H1 (cell line): ENCODE results near the gene NDUFA13. TPM values are rescaled to one million over a fixed set of nuclear protein-coding genes. Genes with fewer than 3 reads are reported as not detected.

ENCODE experiments used
- HDAC6 ChIP-seq: IDR thresholded peaks from one replicate; pipeline ENCODE4 v1.7.1; 2012; ENCODE audit warnings: low read depth, mild to moderate bottlenecking, inconsistent platforms, low read length, moderate library complexity
- POU5F1 ChIP-seq: IDR thresholded peaks from 2 replicates; pipeline ENCODE4 v1.6.1; 2011; ENCODE audit warnings: low read depth, mild to moderate bottlenecking, low read length, moderate library complexity
- RAD21 ChIP-seq, 2 experiments: IDR thresholded peaks in 1 of 2; conservative IDR thresholded peaks in 1 of 2; 2 replicates each; pipeline ENCODE4 v1.6.1; 2011; ENCODE audit warnings: low read depth in 2 of 2, low read length in 2 of 2, improper control_type of control experiment in 1 of 2, inconsistent platforms in 1 of 2, mild to moderate bottlenecking in 1 of 2, moderate library complexity in 1 of 2
- TBP ChIP-seq: IDR thresholded peaks from 2 replicates; pipeline ENCODE4 v1.6.1; 2011; ENCODE audit warnings: low read depth, low read length, improper control_type of control experiment
- polyA plus RNA-seq, 7 experiments: library from polyadenylated mRNA; depleted of rRNA in 3 of 7; stranded (reverse) in 5 of 7; unstranded in 2 of 7; fragments of >200 nt in 5 of 7; fragments of 200-250 nt in 2 of 7; gene quantifications; 1 replicate in 5 of 7; 2 replicates in 1 of 7; 4 replicates in 1 of 7; pipeline versions ENCODE4 v1.2.1 to v1.2.3, GENCODE V29; 2011 to 2013; ENCODE audit warnings: missing spikeins in 2 of 7, mixed read lengths in 2 of 7
- total RNA-seq: library from RNA; stranded (reverse); fragmentation: NEBNext Ultra II Directional; extraction: Animal tissue kit (Norgen Biotek cat#: 25700); gene quantifications from 2 replicates; pipeline ENCODE4 v1.2.1, GENCODE V29; 2021
- TF ChIP-seq, protein P1 (sequence below): fragments of 300-600 bp; sonication (generic); IDR thresholded peaks from 2 replicates; pipeline ENCODE4 v1.7.1; 2012; ENCODE audit warnings: low read length, moderate library complexity, mild to moderate bottlenecking, inconsistent platforms; ENCODE audit not compliant: insufficient replicate concordance
- TF ChIP-seq, protein P2 (sequence below), 3 experiments: IDR thresholded peaks; 1 replicate in 2 of 3; 2 replicates in 1 of 3; pipeline versions ENCODE4 v1.5.1 to v1.6.1; 2011; ENCODE audit warnings: low read length in 3 of 3, mild to moderate bottlenecking in 3 of 3, inconsistent platforms in 2 of 3, low read depth in 1 of 3, moderate library complexity in 1 of 3; ENCODE audit not compliant: insufficient read depth in 1 of 3; ENCODE audit errors: control extremely low read depth in 1 of 3
- TF ChIP-seq, protein P3 (sequence below): IDR thresholded peaks from 2 replicates; pipeline ENCODE4 v1.6.1; 2012; ENCODE audit warnings: inconsistent platforms

The NDUFA13 gene
- total and polyA plus RNA-seq, 2 of the 8 experiments (the other 6 are each of a cell fraction or from before 2014, with no cell fraction given), result 413 to 1,105 TPM

DNA sequence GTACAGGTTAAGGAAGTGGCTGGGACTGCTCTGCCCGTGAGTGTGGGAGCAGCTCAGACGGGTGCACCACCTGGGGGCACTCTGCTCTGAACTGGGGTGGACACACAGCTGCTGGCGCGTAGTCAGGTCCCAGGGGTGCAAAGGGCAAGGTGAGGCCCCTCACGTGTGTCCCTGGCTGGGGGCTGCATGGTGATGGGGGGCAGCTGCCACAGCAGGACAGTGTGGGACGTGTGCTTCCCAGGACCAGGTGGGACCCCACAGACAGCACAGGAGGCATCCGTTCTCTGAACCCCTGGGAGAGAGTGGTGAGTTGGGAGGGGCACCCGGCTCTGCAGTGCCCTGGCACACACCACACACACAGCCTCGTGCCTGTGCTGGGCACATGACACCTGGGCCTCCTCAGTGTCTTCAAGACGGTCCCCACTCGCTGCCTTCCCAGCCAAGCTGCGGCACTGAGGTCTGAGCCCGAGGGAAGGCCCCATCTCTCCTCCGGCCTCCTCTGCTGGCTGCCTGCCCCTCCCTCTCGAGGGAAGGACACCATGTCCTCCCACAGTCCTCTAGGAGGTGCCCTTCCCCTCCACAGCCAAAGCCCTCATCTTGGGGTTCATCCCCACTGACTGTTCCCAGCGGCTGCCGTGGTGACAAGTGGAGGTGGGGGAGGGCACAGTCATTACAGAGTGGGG, 46.8 kb downstream of the NDUFA13 start (continued):
- TF ChIP-seq, protein P1, sequence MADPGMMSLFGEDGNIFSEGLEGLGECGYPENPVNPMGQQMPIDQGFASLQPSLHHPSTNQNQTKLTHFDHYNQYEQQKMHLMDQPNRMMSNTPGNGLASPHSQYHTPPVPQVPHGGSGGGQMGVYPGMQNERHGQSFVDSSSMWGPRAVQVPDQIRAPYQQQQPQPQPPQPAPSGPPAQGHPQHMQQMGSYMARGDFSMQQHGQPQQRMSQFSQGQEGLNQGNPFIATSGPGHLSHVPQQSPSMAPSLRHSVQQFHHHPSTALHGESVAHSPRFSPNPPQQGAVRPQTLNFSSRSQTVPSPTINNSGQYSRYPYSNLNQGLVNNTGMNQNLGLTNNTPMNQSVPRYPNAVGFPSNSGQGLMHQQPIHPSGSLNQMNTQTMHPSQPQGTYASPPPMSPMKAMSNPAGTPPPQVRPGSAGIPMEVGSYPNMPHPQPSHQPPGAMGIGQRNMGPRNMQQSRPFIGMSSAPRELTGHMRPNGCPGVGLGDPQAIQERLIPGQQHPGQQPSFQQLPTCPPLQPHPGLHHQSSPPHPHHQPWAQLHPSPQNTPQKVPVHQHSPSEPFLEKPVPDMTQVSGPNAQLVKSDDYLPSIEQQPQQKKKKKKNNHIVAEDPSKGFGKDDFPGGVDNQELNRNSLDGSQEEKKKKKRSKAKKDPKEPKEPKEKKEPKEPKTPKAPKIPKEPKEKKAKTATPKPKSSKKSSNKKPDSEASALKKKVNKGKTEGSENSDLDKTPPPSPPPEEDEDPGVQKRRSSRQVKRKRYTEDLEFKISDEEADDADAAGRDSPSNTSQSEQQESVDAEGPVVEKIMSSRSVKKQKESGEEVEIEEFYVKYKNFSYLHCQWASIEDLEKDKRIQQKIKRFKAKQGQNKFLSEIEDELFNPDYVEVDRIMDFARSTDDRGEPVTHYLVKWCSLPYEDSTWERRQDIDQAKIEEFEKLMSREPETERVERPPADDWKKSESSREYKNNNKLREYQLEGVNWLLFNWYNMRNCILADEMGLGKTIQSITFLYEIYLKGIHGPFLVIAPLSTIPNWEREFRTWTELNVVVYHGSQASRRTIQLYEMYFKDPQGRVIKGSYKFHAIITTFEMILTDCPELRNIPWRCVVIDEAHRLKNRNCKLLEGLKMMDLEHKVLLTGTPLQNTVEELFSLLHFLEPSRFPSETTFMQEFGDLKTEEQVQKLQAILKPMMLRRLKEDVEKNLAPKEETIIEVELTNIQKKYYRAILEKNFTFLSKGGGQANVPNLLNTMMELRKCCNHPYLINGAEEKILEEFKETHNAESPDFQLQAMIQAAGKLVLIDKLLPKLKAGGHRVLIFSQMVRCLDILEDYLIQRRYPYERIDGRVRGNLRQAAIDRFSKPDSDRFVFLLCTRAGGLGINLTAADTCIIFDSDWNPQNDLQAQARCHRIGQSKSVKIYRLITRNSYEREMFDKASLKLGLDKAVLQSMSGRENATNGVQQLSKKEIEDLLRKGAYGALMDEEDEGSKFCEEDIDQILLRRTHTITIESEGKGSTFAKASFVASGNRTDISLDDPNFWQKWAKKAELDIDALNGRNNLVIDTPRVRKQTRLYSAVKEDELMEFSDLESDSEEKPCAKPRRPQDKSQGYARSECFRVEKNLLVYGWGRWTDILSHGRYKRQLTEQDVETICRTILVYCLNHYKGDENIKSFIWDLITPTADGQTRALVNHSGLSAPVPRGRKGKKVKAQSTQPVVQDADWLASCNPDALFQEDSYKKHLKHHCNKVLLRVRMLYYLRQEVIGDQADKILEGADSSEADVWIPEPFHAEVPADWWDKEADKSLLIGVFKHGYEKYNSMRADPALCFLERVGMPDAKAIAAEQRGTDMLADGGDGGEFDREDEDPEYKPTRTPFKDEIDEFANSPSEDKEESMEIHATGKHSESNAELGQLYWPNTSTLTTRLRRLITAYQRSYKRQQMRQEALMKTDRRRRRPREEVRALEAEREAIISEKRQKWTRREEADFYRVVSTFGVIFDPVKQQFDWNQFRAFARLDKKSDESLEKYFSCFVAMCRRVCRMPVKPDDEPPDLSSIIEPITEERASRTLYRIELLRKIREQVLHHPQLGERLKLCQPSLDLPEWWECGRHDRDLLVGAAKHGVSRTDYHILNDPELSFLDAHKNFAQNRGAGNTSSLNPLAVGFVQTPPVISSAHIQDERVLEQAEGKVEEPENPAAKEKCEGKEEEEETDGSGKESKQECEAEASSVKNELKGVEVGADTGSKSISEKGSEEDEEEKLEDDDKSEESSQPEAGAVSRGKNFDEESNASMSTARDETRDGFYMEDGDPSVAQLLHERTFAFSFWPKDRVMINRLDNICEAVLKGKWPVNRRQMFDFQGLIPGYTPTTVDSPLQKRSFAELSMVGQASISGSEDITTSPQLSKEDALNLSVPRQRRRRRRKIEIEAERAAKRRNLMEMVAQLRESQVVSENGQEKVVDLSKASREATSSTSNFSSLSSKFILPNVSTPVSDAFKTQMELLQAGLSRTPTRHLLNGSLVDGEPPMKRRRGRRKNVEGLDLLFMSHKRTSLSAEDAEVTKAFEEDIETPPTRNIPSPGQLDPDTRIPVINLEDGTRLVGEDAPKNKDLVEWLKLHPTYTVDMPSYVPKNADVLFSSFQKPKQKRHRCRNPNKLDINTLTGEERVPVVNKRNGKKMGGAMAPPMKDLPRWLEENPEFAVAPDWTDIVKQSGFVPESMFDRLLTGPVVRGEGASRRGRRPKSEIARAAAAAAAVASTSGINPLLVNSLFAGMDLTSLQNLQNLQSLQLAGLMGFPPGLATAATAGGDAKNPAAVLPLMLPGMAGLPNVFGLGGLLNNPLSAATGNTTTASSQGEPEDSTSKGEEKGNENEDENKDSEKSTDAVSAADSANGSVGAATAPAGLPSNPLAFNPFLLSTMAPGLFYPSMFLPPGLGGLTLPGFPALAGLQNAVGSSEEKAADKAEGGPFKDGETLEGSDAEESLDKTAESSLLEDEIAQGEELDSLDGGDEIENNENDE, result no peak
- TF ChIP-seq, protein P2, sequence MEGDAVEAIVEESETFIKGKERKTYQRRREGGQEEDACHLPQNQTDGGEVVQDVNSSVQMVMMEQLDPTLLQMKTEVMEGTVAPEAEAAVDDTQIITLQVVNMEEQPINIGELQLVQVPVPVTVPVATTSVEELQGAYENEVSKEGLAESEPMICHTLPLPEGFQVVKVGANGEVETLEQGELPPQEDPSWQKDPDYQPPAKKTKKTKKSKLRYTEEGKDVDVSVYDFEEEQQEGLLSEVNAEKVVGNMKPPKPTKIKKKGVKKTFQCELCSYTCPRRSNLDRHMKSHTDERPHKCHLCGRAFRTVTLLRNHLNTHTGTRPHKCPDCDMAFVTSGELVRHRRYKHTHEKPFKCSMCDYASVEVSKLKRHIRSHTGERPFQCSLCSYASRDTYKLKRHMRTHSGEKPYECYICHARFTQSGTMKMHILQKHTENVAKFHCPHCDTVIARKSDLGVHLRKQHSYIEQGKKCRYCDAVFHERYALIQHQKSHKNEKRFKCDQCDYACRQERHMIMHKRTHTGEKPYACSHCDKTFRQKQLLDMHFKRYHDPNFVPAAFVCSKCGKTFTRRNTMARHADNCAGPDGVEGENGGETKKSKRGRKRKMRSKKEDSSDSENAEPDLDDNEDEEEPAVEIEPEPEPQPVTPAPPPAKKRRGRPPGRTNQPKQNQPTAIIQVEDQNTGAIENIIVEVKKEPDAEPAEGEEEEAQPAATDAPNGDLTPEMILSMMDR (IDR thresholded peaks at IDR 0.05; ENCODE audit: control extremely low read depth in 1 of 3, insufficient read depth in 1 of 3, low read depth in 1 of 3, low read length in 3 of 3), result peak; percentile 48 to 68 (median 62); a peak in 3 of 4 replicates
- TF ChIP-seq, protein P3, sequence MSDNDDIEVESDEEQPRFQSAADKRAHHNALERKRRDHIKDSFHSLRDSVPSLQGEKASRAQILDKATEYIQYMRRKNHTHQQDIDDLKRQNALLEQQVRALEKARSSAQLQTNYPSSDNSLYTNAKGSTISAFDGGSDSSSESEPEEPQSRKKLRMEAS, result no peak
- no peak for TF ChIP-seq TBP
- TF ChIP-seq RAD21 (IDR thresholded peaks at IDR 0.05 in 1 of 2, conservative IDR thresholded peaks at IDR 0.05 in 1 of 2; ENCODE audit: low read depth in 2 of 2, low read length in 2 of 2), result peak; percentile 57 to 67
- TF ChIP-seq HDAC6, result no peak
- TF ChIP-seq POU5F1, result no peak
